H1 (cell line): ENCODE results near the gene MYCBPAP. TPM values are rescaled to one million over a fixed set of nuclear protein-coding genes. Genes with fewer than 3 reads are reported as not detected.

Source experiments
- SP1 ChIP-seq: IDR thresholded peaks from 2 replicates; pipeline ENCODE4 v1.6.1; 2011; ENCODE audit warnings: low read depth, low read length
- SUZ12 ChIP-seq: fragments of 200-600 bp; sonication (generic); IDR thresholded peaks from 2 replicates; pipeline ENCODE4 v1.6.1; 2012; ENCODE audit warnings: mild to moderate bottlenecking, inconsistent platforms, low read length, moderate library complexity, mixed read lengths
- polyA plus RNA-seq, 7 experiments: library from polyadenylated mRNA; depleted of rRNA in 3 of 7; stranded (reverse) in 5 of 7; unstranded in 2 of 7; fragments of >200 nt in 5 of 7; fragments of 200-250 nt in 2 of 7; gene quantifications; 1 replicate in 5 of 7; 2 replicates in 1 of 7; 4 replicates in 1 of 7; pipeline versions ENCODE4 v1.2.1 to v1.2.3, GENCODE V29; 2011 to 2013; ENCODE audit warnings: missing spikeins in 2 of 7, mixed read lengths in 2 of 7
- total RNA-seq: library from RNA; stranded (reverse); fragmentation: NEBNext Ultra II Directional; extraction: Animal tissue kit (Norgen Biotek cat#: 25700); gene quantifications from 2 replicates; pipeline ENCODE4 v1.2.1, GENCODE V29; 2021

The MYCBPAP gene
- total and polyA plus RNA-seq, 2 of the 8 experiments (the other 6 are each of a cell fraction or from before 2014, with no cell fraction given) = 0.89 to 3.3 TPM

DNA sequence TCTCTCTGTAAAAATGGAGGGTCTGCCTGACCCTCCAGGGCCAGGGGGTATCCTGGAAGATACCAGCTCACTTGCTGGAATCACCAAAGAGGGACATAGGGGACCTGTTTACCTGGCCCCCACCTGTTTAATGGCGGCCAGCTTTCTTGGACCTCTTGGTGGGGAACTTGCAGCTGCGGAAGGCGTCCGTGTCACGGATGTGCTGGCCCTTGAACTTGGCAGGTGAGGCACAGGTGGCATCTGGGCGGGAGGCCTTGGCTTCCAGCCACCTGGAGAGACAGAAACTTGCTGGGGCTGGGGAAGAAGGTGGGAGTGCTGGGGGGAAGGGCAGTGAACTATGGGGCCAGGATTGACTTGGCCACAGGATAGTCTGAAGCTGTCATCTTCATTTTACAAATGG, 43.1 kb upstream of the MYCBPAP start (continued):
- TF ChIP-seq SUZ12 = no peak
- TF ChIP-seq SP1 = no peak
